Osteoblast (primary cell): Measurements from ENCODE around the gene SCPEP1. TPM values are rescaled to one million over a fixed set of nuclear protein-coding genes. Genes with fewer than 3 reads are reported as not detected.

Experiments
- DNase-seq: peaks from one replicate; pipeline ENCODE4 v3.0.0; 2011; ENCODE audit warnings: low spot score, mixed read lengths; ENCODE audit not compliant: insufficient read length; ENCODE audit errors: missing footprints
- H2AFZ ChIP-seq: 2 replicates; pipeline ENCODE4 v1.6.0; 2011; ENCODE audit warnings: mild to moderate bottlenecking, low read length
- H3K27ac ChIP-seq: 2 replicates; pipeline ENCODE4 v1.5.1; 2011; ENCODE audit warnings: mild to moderate bottlenecking, low read depth, low read length, moderate library complexity
- H3K27me3 ChIP-seq: 2 replicates; pipeline ENCODE4 v1.6.0; 2012; ENCODE audit warnings: mild to moderate bottlenecking, control low read depth, inconsistent platforms, low read length, moderate library complexity; ENCODE audit not compliant: insufficient read depth
- H3K36me3 ChIP-seq: 2 replicates; pipeline ENCODE4 v1.5.1; 2011; ENCODE audit warnings: mild to moderate bottlenecking, low read length, control low read depth, moderate library complexity; ENCODE audit not compliant: insufficient read depth
- H3K4me1 ChIP-seq: 2 replicates; pipeline ENCODE4 v1.5.1; 2011; ENCODE audit warnings: mild to moderate bottlenecking, low read length, control low read depth, moderate library complexity; ENCODE audit not compliant: insufficient read depth
- H3K4me2 ChIP-seq: 2 replicates; pipeline ENCODE4 v1.6.0; 2011; ENCODE audit warnings: mild to moderate bottlenecking, low read length; ENCODE audit not compliant: insufficient read depth
- H3K4me3 ChIP-seq: fragments of 200-600 bp; sonication (generic); 3 replicates; pipeline ENCODE4 v1.5.1; 2012; ENCODE audit warnings: mild to moderate bottlenecking, low read length, inconsistent platforms; ENCODE audit not compliant: insufficient read depth
- H3K79me2 ChIP-seq: 2 replicates; pipeline ENCODE4 v1.6.0; 2012; ENCODE audit warnings: mild to moderate bottlenecking, low read length, control low read depth, inconsistent platforms; ENCODE audit not compliant: insufficient read depth
- H3K9me3 ChIP-seq: 2 replicates; pipeline ENCODE4 v1.5.1; 2011; ENCODE audit warnings: low read depth, low read length, control low read depth
- H4K20me1 ChIP-seq: 2 replicates; pipeline ENCODE4 v1.6.0; 2012; ENCODE audit warnings: mild to moderate bottlenecking, low read length, control low read depth; ENCODE audit not compliant: insufficient read depth
- CTCF ChIP-seq: IDR thresholded peaks from 2 replicates; pipeline ENCODE4 v1.5.1; 2011; ENCODE audit warnings: mild to moderate bottlenecking, low read depth, low read length, moderate library complexity; ENCODE audit errors: extremely low read depth
- total RNA-seq: library from RNA; depleted of rRNA; stranded (reverse); fragments of >200 nt; gene quantifications from 2 replicates; pipeline ENCODE4 v1.2.3, GENCODE V29; 2012

Gene SCPEP1
- total RNA-seq, 1 donor: 73.8 TPM

GRCh38 chr17:57025876-57026275 lies 47.9 kb downstream of the SCPEP1 start:
- no peaks in the 10 kb centered on the region for H4K20me1 ChIP-seq
- H2AFZ ChIP-seq: no peak overlapping the region
- no peaks in the 10 kb centered on the region for H3K9me3 ChIP-seq
- TF ChIP-seq CTCF: no peak
- no peaks in the 10 kb centered on the region for H3K4me1 ChIP-seq
- no peaks in the 10 kb centered on the region for H3K27me3 ChIP-seq
- H3K4me3 ChIP-seq: no peak overlapping the region
- no peak overlapping the region for H3K27ac ChIP-seq
- no peak for DNase-seq
- H3K4me2 ChIP-seq: no peak overlapping the region
- H3K79me2 ChIP-seq: no peaks in the 10 kb centered on the region
- no peaks in the 10 kb centered on the region for H3K36me3 ChIP-seq

- H4K20me1 ChIP-seq: no peaks in the 10 kb centered on the region
- no peak overlapping the region for H2AFZ ChIP-seq
- no peaks in the 10 kb centered on the region for H3K36me3 ChIP-seq
- DNase-seq: no peak
- TF ChIP-seq CTCF: no peak
- H3K27me3 ChIP-seq: no peaks in the 10 kb centered on the region
- no peak overlapping the region for H3K4me2 ChIP-seq
- no peak overlapping the region for H3K27ac ChIP-seq
- no peaks in the 10 kb centered on the region for H3K9me3 ChIP-seq
- no peaks in the 10 kb centered on the region for H3K4me1 ChIP-seq
- H3K4me3 ChIP-seq: no peak overlapping the region
- no peaks in the 10 kb centered on the region for H3K79me2 ChIP-seq
Observed at GRCh38 chr17:57027852-57028251, 49.9 kb downstream of the SCPEP1 start.

- Histone ChIP-seq H3K36me3 (no peaks in the 10 kb centered on the region), H3K4me2 (no peak overlapping the region), H3K79me2 (no peaks in the 10 kb centered on the region), H4K20me1 (no peaks in the 10 kb centered on the region), H3K4me1 (no peaks in the 10 kb centered on the region), H2AFZ (no peak overlapping the region), H3K4me3 (no peak overlapping the region), H3K27ac (no peak overlapping the region), H3K27me3 (no peaks in the 10 kb centered on the region), H3K9me3 (no peaks in the 10 kb centered on the region)
- TF ChIP-seq CTCF: no peak
- DNase-seq: no peak
Observed at GRCh38 chr17:57032343-57032742, 54.4 kb downstream of the SCPEP1 start.

GRCh38 chr17:57033296-57033695 lies 55.4 kb downstream of the SCPEP1 start:
- H3K9me3 ChIP-seq: no peaks in the 10 kb centered on the region
- H3K4me3 ChIP-seq: no peak overlapping the region
- no peaks in the 10 kb centered on the region for H4K20me1 ChIP-seq
- H3K27me3 ChIP-seq: peaks cover 3% of the 10 kb centered on the region
- H3K36me3 ChIP-seq: no peaks in the 10 kb centered on the region
- no peak for DNase-seq
- H3K27ac ChIP-seq: no peak overlapping the region
- H3K4me1 ChIP-seq: no peaks in the 10 kb centered on the region
- H2AFZ ChIP-seq: no peak overlapping the region
- H3K4me2 ChIP-seq: no peak overlapping the region
- H3K79me2 ChIP-seq: no peaks in the 10 kb centered on the region
- TF ChIP-seq CTCF: no peak
